CD4-positive, alpha-beta T cell treated with Interleukin-4 for 4 hours (primary cell): Measurements from ENCODE around the gene TGM2.

Source experiments
- DNase-seq: peaks from one replicate; pipeline ENCODE4 v3.0.0-alpha.2; 2020

The TGM2 gene

GRCh38 chr20:38085026-38085425 lies 80.0 kb downstream of the TGM2 start:
- DNase-seq, result no peak

GRCh38 chr20:38084425-38084951 lies 80.6 kb downstream of the TGM2 start:
- DNase-seq, result no peak

GRCh38 chr20:38083338-38084048 lies 81.6 kb downstream of the TGM2 start:
- no peak for DNase-seq

- no peak for DNase-seq
These were observed 82.2 kb downstream of the TGM2 start for GRCh38 chr20:38082894-38083293.

GRCh38 chr20:38081575-38081974 lies 83.5 kb downstream of the TGM2 start:
- DNase-seq, result no peak

- no peak for DNase-seq
These were observed 85.7 kb downstream of the TGM2 start for GRCh38 chr20:38079353-38079752.

- DNase-seq, result no peak
These were observed 87.0 kb downstream of the TGM2 start for GRCh38 chr20:38078084-38078483.
